ENCODE data around the gene RPS21. TPM values are rescaled to one million over a fixed set of nuclear protein-coding genes. Genes with fewer than 3 reads are reported as not detected.

The RPS21 gene
- total RNA-seq, 6 experiments from 2014 or later = 1,061 to 1,388 (median 1,229) TPM

DNA sequence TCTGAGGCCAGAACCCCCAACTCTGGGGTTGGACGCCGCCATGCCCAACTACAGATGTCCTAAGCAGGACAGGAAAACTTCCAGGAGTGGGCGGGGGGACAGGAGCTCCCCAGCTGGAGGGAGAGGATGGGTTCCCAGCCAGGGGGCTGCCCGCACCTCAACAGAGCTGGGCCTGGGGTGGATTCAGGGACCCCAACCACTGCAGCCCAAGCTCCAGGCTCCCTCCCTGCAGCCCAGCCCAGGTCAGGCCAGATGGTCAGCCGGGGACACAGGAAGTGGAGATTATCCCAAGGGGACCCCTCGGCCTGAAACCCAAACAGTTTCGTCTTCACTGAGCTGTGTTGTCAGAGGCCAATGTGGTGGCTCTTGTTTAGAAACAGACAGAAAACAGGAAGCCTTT, 29.2 kb upstream of the RPS21 start:
- Mint-ChIP-seq H3K27me3 (ENCODE audit: insufficient read depth) (0 out of 2 replicates have a peak, but pooled peaks cover 2% of the 10 kb centered on the region), H3K4me1 (ENCODE audit: low read depth) (peaks cover 6% of the 10 kb centered on the region; the same call in 1 of the 2 replicates), H3K36me3 (ENCODE audit: low read depth) (no peaks in the 10 kb centered on the region), H3K27ac (no peak overlapping the region), H3K9me3 (no peaks in the 10 kb centered on the region), H3K4me3 (no peak overlapping the region)
- TF ChIP-seq, protein P1, sequence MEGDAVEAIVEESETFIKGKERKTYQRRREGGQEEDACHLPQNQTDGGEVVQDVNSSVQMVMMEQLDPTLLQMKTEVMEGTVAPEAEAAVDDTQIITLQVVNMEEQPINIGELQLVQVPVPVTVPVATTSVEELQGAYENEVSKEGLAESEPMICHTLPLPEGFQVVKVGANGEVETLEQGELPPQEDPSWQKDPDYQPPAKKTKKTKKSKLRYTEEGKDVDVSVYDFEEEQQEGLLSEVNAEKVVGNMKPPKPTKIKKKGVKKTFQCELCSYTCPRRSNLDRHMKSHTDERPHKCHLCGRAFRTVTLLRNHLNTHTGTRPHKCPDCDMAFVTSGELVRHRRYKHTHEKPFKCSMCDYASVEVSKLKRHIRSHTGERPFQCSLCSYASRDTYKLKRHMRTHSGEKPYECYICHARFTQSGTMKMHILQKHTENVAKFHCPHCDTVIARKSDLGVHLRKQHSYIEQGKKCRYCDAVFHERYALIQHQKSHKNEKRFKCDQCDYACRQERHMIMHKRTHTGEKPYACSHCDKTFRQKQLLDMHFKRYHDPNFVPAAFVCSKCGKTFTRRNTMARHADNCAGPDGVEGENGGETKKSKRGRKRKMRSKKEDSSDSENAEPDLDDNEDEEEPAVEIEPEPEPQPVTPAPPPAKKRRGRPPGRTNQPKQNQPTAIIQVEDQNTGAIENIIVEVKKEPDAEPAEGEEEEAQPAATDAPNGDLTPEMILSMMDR (IDR thresholded peaks at IDR 0.05) = no peak
- DNase-seq = no peak

DNA sequence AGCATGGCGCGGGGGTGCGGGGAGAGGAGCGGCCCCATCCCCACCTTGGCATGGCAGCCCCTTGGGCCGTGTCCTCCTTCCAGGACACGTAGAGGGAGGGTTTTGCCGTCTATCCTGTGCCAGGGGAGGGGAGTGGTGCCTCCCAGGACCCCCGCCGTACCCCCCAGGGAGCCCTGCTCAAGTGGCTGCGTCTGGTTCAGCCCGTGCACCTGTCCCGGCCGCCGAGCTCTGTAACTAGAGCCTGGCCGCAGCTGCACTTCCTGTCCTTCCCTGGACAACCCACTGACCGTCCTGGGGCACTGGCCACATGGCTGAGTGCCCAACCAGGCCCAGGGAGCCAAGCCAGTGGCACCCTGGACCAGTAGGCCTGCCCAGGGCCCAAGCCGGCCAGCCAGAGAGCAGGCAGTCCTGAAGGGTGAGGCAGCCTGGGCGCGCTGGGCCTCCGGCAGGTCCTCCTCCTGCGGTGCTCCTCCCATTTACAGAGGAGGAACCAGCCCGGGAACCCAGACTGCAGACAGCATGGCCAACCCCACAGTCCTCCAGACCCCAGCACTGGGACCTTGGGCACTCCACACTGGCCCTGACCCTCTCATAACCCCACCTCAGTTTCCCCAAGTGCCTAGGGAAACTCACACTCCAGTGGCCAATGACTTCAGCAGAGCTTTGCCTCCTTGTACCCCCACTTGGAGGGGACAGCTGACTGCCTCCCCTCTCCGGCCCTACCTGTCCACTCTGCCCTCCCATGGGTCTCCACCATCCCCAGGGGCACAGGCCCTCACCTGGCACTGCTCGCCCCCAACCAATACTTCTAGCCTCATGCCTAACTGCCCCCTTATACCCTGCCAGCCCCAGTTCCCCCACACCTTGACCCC, 28.5 kb upstream of the RPS21 start:
- Mint-ChIP-seq H3K4me1 (ENCODE audit: low read depth) (peaks cover 6% of the 10 kb centered on the region; the same call in 1 of the 2 replicates), H3K27me3 (ENCODE audit: insufficient read depth) (0 out of 2 replicates have a peak, but pooled peaks cover 2% of the 10 kb centered on the region), H3K27ac (no peak overlapping the region), H3K9me3 (no peaks in the 10 kb centered on the region), H3K4me3 (no peak overlapping the region), H3K36me3 (ENCODE audit: low read depth) (no peaks in the 10 kb centered on the region)
- DNase-seq = no peak
- TF ChIP-seq, protein P1 (IDR thresholded peaks at IDR 0.05) = no peak

DNA sequence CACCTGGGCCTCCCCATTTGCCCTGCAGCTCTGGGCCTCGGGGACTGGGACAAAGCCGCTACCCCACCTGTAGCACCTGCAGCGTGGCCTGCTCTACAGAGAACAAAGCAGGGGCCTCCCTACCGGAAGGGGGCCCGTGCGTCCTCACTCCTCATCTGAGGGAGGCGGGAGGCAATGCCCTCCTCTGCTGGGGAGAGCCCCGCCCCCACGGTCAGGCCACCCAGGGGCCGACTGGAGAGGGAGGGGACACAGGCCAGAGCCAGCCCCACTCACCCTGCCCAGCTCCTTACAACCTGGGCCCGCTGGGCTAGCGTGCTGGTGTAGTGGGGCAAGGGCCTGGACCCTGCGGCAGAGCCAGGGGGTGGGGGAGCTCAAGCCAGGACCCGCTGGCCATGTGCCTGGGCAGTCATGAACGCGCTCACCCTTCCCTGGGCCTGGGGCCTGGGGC, 27.8 kb upstream of the RPS21 start:
- Mint-ChIP-seq H3K9me3 (no peaks in the 10 kb centered on the region), H3K4me3 (no peak overlapping the region), H3K27me3 (ENCODE audit: insufficient read depth) (0 out of 2 replicates have a peak, but pooled peaks cover 2% of the 10 kb centered on the region), H3K27ac (no peak overlapping the region), H3K36me3 (ENCODE audit: low read depth) (no peaks in the 10 kb centered on the region), H3K4me1 (ENCODE audit: low read depth) (peaks cover 6% of the 10 kb centered on the region; the same call in 1 of the 2 replicates)
- DNase-seq = no peak
- TF ChIP-seq, protein P1 (IDR thresholded peaks at IDR 0.05) = no peak

DNA sequence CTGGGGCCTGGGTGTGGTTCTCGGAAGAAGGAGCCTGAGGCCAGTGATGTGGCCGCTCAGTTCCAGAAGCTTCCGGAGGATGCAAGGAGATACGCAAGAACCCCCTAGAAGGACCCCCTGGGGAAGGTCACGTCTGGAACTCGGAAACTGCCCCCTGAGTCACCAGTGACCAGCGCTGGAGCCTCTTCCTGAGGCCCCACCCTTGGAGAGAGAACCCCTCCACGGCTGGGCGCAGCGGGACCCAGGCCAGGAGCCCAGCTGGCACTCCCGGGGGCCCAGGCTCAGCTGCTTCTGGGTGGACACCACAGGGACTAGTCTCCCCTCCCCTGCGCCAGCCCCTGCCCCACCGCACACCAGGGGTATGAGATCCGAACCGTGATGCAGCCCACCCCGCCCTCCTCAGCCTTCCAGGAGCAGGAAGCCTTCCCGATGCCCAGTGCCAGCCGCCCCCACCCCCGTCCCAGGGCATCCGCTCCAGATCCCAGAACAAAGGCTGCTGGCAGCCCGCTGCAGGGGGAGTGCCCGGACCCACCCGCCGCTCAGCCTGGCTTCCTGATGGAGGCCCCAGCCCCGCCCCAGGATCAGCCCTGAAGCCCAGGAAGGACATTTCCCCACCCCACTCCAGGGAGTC, 27.3 kb upstream of the RPS21 start:
- Mint-ChIP-seq H3K27ac (no peak overlapping the region), H3K4me3 (no peak overlapping the region), H3K36me3 (ENCODE audit: low read depth) (no peaks in the 10 kb centered on the region), H3K27me3 (ENCODE audit: insufficient read depth) (0 out of 2 replicates have a peak, but pooled peaks cover 2% of the 10 kb centered on the region), H3K9me3 (no peaks in the 10 kb centered on the region), H3K4me1 (ENCODE audit: low read depth) (peaks cover 6% of the 10 kb centered on the region; the same call in 1 of the 2 replicates)
- TF ChIP-seq, protein P1 (IDR thresholded peaks at IDR 0.05) = no peak
- no peak for DNase-seq

DNA sequence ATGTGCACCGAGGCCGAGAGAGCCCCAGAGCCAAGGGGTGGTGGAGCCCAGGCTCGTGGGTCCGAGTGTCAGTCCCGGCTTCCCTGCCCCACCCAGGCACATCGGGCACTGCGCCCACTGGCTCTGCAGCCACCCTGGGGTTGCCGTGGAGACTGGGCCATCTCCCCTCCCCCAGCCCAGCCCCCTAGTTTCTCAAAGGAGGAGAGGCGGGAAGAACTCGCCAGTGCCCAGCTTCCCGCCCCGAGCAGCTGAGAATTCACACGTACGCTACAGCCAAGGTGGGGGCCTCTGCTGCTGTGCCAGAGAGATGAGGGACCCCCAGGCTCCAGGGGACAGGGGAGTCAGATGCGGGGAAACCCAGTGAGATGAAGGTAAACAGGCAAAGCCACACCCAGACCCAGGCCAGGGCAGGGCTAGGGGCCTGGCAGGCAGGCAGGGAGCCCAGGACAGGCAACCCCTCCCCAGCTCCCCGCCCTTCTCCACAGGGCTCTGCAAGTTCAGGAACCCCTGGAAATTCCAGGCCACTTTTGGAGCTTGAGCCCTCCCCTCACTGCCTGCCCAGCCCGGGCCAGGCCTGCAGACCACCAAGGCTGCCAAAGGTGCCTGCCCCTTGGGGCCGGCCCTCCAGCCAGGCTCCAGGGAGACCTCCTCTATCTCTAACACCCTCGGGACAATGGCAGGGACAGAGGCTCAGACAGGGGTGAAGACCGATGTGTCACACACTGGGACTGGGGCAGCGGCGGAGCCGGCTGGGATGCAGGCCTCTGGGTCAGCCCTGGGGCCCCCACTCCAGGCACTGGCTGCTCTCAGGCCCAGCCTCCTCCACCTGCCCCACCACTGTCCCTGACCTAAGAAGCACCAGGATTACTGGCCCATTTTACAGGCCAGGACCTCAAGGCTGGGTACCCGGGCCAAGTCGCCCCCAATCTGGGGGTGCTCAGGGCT, 25.8 kb upstream of the RPS21 start:
- TF ChIP-seq, protein P1 (IDR thresholded peaks at IDR 0.05) = no peak
- DNase-seq = no peak
- peaks cover 1% of the 10 kb centered on the region; the same call in 1 of the 2 replicates for H3K4me1 Mint-ChIP-seq (ENCODE audit: low read depth)
- no peak overlapping the region for H3K27ac Mint-ChIP-seq
- no peak overlapping the region for H3K4me3 Mint-ChIP-seq
- no peaks in the 10 kb centered on the region for H3K36me3 Mint-ChIP-seq (ENCODE audit: low read depth)
- no peaks in the 10 kb centered on the region for H3K9me3 Mint-ChIP-seq
- peaks cover 2% of the 10 kb centered on the region; the same call in 1 of the 2 replicates for H3K27me3 Mint-ChIP-seq (ENCODE audit: insufficient read depth)
